HCT116 (cell line): ENCODE measurements around the gene KIF25. TPM values are rescaled to one million over a fixed set of nuclear protein-coding genes. Genes with fewer than 3 reads are reported as not detected.

ENCODE experiments used
- ATAC-seq: fragments of 200-7000 bp; cut with Tn5 transposase; 2 replicates; pipeline ENCODE4 v1.9.1; 2020; ENCODE audit warnings: mild to moderate bottlenecking, moderate library complexity
- BruUV-seq: library from RNA; stranded (reverse); fragments of 400-500 nt; replicated peaks from 2 replicates; lab custom pipeline; 2021; lab: Mats Ljungman, UMichigan
- CTCF ChIA-PET: fragments of 300-600 bp; sonication (Branson Sonifier 250); formaldehyde crosslinking; loops from one replicate; lab custom pipeline; 2021; ENCODE audit warnings: antibody characterized with exemption; lab: Charles Lee
- POLR2A ChIA-PET: fragments of 300-600, 350-600 bp; sonication (Branson Sonifier 250); formaldehyde crosslinking; loops from one replicate; lab custom pipeline; 2021; ENCODE audit warnings: antibody characterized with exemption; lab: Charles Lee
- RAD21 ChIA-PET, 2 experiments: fragments of 300-600 bp; sonication (Branson Sonifier 250); formaldehyde crosslinking; loops; one replicate each; lab custom pipeline; 2023; ENCODE audit warnings: low total read pairs in 2 of 2; ENCODE audit not compliant: uncharacterized antibody in 2 of 2, unreplicated experiment in 2 of 2, low non-redundant PET in 1 of 2; lab: Charles Lee
- DNase-seq: peaks from one replicate; pipeline ENCODE4 v3.0.0-alpha.2; 2010; ENCODE audit warnings: low read depth, low spot score
- H2AFZ ChIP-seq: fragments of 200-600 bp; shearing (Covaris generic), sonication (generic); 2 replicates; pipeline ENCODE4 v1.6.1; 2017; ENCODE audit warnings: low read depth, mixed run types, mixed read lengths, antibody characterized with exemption, low read length; ENCODE audit not compliant: poor library complexity, severe bottlenecking
- H3K27ac ChIP-seq: 2 replicates; pipeline ENCODE4 v1.5.1; 2012; ENCODE audit warnings: low read depth, low read length
- H3K27me3 ChIP-seq: fragments of 200-600 bp; sonication (generic); 2 replicates; pipeline ENCODE4 v1.6.1; 2016; ENCODE audit warnings: mixed run types, low read length, mixed read lengths; ENCODE audit not compliant: insufficient read depth
- H3K36me3 ChIP-seq, 2 experiments: fragments of 200-500 bp in 1 of 2; fragments of 200-600 bp in 1 of 2; sonication (Bioruptor generic) in 1 of 2; sonication (generic) in 1 of 2; 2 replicates each; pipeline versions ENCODE4 v1.5.1 to v1.6.1; 2014 to 2016; ENCODE audit warnings: low read length in 2 of 2, inconsistent platforms in 1 of 2, mixed read lengths in 1 of 2, mixed run types in 1 of 2; ENCODE audit not compliant: insufficient read depth in 2 of 2, control insufficient read depth in 1 of 2
- H3K4me1 ChIP-seq, 2 experiments: fragments of 200-600 bp in 1 of 2; sonication (generic) in 1 of 2; 2 replicates each; pipeline versions ENCODE4 v1.5.1 to v1.6.1; 2012 to 2017; ENCODE audit warnings: low read length in 2 of 2, inconsistent platforms in 1 of 2, mild to moderate bottlenecking in 1 of 2, mixed read lengths in 1 of 2, mixed run types in 1 of 2, moderate library complexity in 1 of 2; ENCODE audit not compliant: insufficient read depth in 2 of 2, control insufficient read depth in 1 of 2
- H3K4me2 ChIP-seq: fragments of 200-600 bp; sonication (generic); 2 replicates; pipeline ENCODE4 v1.6.1; 2017; ENCODE audit warnings: mixed run types, low read length, mixed read lengths
- H3K4me3 ChIP-seq, 2 experiments: fragments of 200-600 bp in 1 of 2; sonication (generic) in 1 of 2; replicated peaks in 1 of 2; 2 replicates each; pipeline ENCODE4 v1.5.1; 2011 to 2016; ENCODE audit warnings: low read length in 2 of 2, control low read depth in 1 of 2, low read depth in 1 of 2, mild to moderate bottlenecking in 1 of 2, mixed read lengths in 1 of 2, mixed run types in 1 of 2
- H3K79me2 ChIP-seq: fragments of 200-600 bp; sonication (generic); 2 replicates; pipeline ENCODE4 v1.6.1; 2017; ENCODE audit warnings: mild to moderate bottlenecking, mixed run types, low read length, moderate library complexity, mixed read lengths; ENCODE audit not compliant: insufficient read depth
- H3K9ac ChIP-seq: fragments of 200-600 bp; sonication (generic); 2 replicates; pipeline ENCODE4 v1.6.1; 2016; ENCODE audit warnings: low read length, mixed read lengths
- H3K9me2 ChIP-seq: fragments of 200-600 bp; sonication (generic), shearing (Covaris generic); 2 replicates; pipeline ENCODE4 v1.6.1; 2017; ENCODE audit warnings: mixed run types, mild to moderate bottlenecking, moderate library complexity; ENCODE audit not compliant: insufficient read depth
- H3K9me3 ChIP-seq, 2 experiments: fragments of 200-500 bp in 1 of 2; fragments of 200-600 bp in 1 of 2; sonication (Bioruptor generic) in 1 of 2; sonication (generic) in 1 of 2; 2 replicates each; pipeline ENCODE4 v1.6.1; 2014 to 2017; ENCODE audit warnings: low read length in 2 of 2, mixed read lengths in 2 of 2, inconsistent platforms in 1 of 2, low read depth in 1 of 2, mild to moderate bottlenecking in 1 of 2, mixed run types in 1 of 2, moderate library complexity in 1 of 2; ENCODE audit not compliant: control insufficient read depth in 1 of 2, insufficient read depth in 1 of 2
- H4K20me1 ChIP-seq: fragments of 200-600 bp; sonication (generic), shearing (Covaris generic); 2 replicates; pipeline ENCODE4 v1.6.1; 2017; ENCODE audit warnings: mixed run types, mild to moderate bottlenecking, moderate library complexity; ENCODE audit not compliant: insufficient read depth
- CBX3 ChIP-seq: IDR thresholded peaks from 2 replicates; pipeline ENCODE4 v1.6.1; 2012; ENCODE audit warnings: low read depth
- ELF1 ChIP-seq: IDR thresholded peaks from 2 replicates; pipeline ENCODE4 v1.6.1; 2012; ENCODE audit warnings: low read depth, borderline replicate concordance
- EZH2 ChIP-seq: fragments of 200-600 bp; sonication (generic); IDR thresholded peaks from 2 replicates; pipeline ENCODE4 v1.6.1; 2017; ENCODE audit warnings: antibody characterized with exemption, mixed run types
- EZH2phosphoT487 ChIP-seq: fragments of 200-600 bp; IDR thresholded peaks from 2 replicates; pipeline ENCODE4 v1.6.1; 2018; ENCODE audit warnings: antibody characterized with exemption, borderline replicate concordance
- FOSL1 ChIP-seq: IDR thresholded peaks from 2 replicates; pipeline ENCODE4 v1.6.1; 2012; ENCODE audit warnings: low read depth
- JUND ChIP-seq: IDR thresholded peaks from 2 replicates; pipeline ENCODE4 v1.6.1; 2012
- RAD21 ChIP-seq: IDR thresholded peaks from 2 replicates; pipeline ENCODE4 v1.6.1; 2012; ENCODE audit warnings: low read depth, mild to moderate bottlenecking
- REST ChIP-seq: IDR thresholded peaks from 2 replicates; pipeline ENCODE4 v1.6.1; 2012; ENCODE audit warnings: low read depth
- SIN3A ChIP-seq: IDR thresholded peaks from 2 replicates; pipeline ENCODE4 v1.6.1; 2012; ENCODE audit warnings: low read depth
- SP1 ChIP-seq: IDR thresholded peaks from 2 replicates; pipeline ENCODE4 v1.6.1; 2012; ENCODE audit warnings: low read depth
- SRF ChIP-seq: IDR thresholded peaks from 2 replicates; pipeline ENCODE4 v1.6.1; 2012; ENCODE audit warnings: low read depth
- TCF7L2 ChIP-seq: IDR thresholded peaks from 2 replicates; pipeline ENCODE4 v1.7.0; 2011; ENCODE audit warnings: borderline replicate concordance, inconsistent platforms; ENCODE audit not compliant: insufficient read depth, insufficient read length; ENCODE audit errors: extremely low read depth
- YY1 ChIP-seq: IDR thresholded peaks from 2 replicates; pipeline ENCODE4 v1.6.1; 2011; ENCODE audit warnings: low read length, low read depth, moderate library complexity, mild to moderate bottlenecking; ENCODE audit not compliant: insufficient replicate concordance; ENCODE audit errors: extremely low read depth
- ZBTB33 ChIP-seq: IDR thresholded peaks from 2 replicates; pipeline ENCODE4 v1.6.1; 2011; ENCODE audit warnings: mild to moderate bottlenecking, low read length, moderate library complexity; ENCODE audit not compliant: insufficient replicate concordance; ENCODE audit errors: extremely low read depth
- ZFX ChIP-seq: fragments of 450-650 bp; IDR thresholded peaks from 2 replicates; pipeline ENCODE4 v1.6.1; 2017
- ZNF274 ChIP-seq: fragments of 200-500 bp; sonication (Bioruptor generic); IDR thresholded peaks from 2 replicates; pipeline ENCODE4 v1.6.1; 2014; ENCODE audit warnings: mild to moderate bottlenecking, low read depth, low read length, inconsistent platforms
- intact Hi-C: fragments of 100-400 bp; cut with micrococcal nuclease; formaldehyde crosslinking; loops from 2 replicates; pipeline ENCODE4 v1.10.0; 2022
- total RNA-seq: library from RNA; stranded (reverse); gene quantifications from one replicate; pipeline ENCODE4 v1.2.1, GENCODE V29; 2021; ENCODE audit not compliant: unreplicated experiment
- TF ChIP-seq, protein P1 (sequence below): IDR thresholded peaks from 2 replicates; pipeline ENCODE4 v1.6.1; 2012

Gene KIF25
- total RNA-seq, 1 experiment from 2014 or later, result not detected

DNA sequence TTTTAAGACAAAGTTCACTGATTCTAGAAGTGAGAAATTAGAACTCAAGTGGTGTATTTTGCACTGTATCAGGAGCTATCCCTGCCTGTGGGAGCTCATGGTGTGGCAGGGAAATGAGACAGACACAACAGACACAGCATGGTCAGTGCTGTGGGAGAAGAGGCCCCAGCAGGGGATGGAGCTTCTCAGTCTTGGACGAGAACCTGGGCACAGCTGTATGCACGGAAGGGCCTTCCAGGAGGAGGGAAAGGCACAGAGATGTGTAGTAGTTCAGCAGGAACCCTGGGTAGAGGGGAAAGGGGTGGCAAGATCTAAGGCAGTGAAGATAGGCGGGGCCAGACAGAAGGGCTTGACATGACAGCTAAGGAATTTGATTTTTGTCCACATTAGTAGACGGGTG, 48.8 kb upstream of the KIF25 start:
- no peak for TF ChIP-seq FOSL1
- TF ChIP-seq ZNF274, result no peak
- no peak for TF ChIP-seq SRF
- no peak for TF ChIP-seq TCF7L2
- TF ChIP-seq SIN3A, result no peak
- no peak for TF ChIP-seq REST
- TF ChIP-seq SP1, result no peak
- TF ChIP-seq, protein P1, sequence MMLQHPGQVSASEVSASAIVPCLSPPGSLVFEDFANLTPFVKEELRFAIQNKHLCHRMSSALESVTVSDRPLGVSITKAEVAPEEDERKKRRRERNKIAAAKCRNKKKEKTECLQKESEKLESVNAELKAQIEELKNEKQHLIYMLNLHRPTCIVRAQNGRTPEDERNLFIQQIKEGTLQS, result no peak
- no peak for TF ChIP-seq CBX3
- no peak for TF ChIP-seq ZBTB33
- no peak for TF ChIP-seq ELF1
- no peak for TF ChIP-seq EZH2phosphoT487
- TF ChIP-seq EZH2, result no peak
- TF ChIP-seq YY1, result no peak
- TF ChIP-seq ZFX, result no peak
- TF ChIP-seq RAD21, result no peak
- TF ChIP-seq JUND, result no peak
- ChIA-PET CTCF (no interaction called here), RAD21 (no interaction called here), POLR2A (no interaction called here)
- no peaks in the 10 kb centered on the region for H3K4me1 ChIP-seq
- no peaks in the 10 kb centered on the region for H3K9me3 ChIP-seq
- no peaks in the 10 kb centered on the region for H4K20me1 ChIP-seq
- no peak overlapping the region for H3K4me3 ChIP-seq
- no peaks in the 10 kb centered on the region for H3K79me2 ChIP-seq
- H3K36me3 ChIP-seq, result peaks cover 28 to 34% of the 10 kb centered on the region in 2 experiments
- H3K9ac ChIP-seq, result no peak overlapping the region
- no TSS peak for BruUV-seq
- H3K27me3 ChIP-seq, result no peaks in the 10 kb centered on the region
- no peak overlapping the region for H3K4me2 ChIP-seq
- no peak overlapping the region for H2AFZ ChIP-seq
- intact Hi-C loops, result no loop called here
- H3K9me2 ChIP-seq, result no peaks in the 10 kb centered on the region
- DNase-seq (no peak), ATAC-seq (no peak)
- H3K27ac ChIP-seq, result no peak overlapping the region
